ENCODE measurements around the gene ZMPSTE24. TPM values are rescaled to one million over a fixed set of nuclear protein-coding genes. Genes with fewer than 3 reads are reported as not detected.
A peak's percentile ranks its signal among the peaks of the same experiment; 100 is the strongest.

Gene ZMPSTE24
- total RNA-seq, 1 donor from 2014 or later = 25.5 TPM

GRCh38 chr1:40266786-40267535, 8.9 kb downstream of the ZMPSTE24 start:
- TF ChIP-seq POLR2A (IDR thresholded peaks at IDR 0.05) (no peak), POLR2AphosphoS5 (IDR thresholded peaks at IDR 0.05; ENCODE audit: insufficient read depth in 1 of 2, low read depth in 1 of 2) (no peak), CTCF (IDR thresholded peaks at IDR 0.05) (no peak)
- no peak for DNase-seq (ENCODE audit: extremely low spot score in 2 of 2)
- no peaks in the 10 kb centered on the region for H3K27me3 ChIP-seq
- H3K36me3 ChIP-seq = peaks cover 0 to 57% of the 10 kb centered on the region in 2 donors
- H3K4me3 ChIP-seq = no peak overlapping the region
- peaks cover 25% of the 10 kb centered on the region for H3K4me1 ChIP-seq
- no peaks in the 10 kb centered on the region for H3K9me3 ChIP-seq
- H3K27ac ChIP-seq = no peak overlapping the region
- intact Hi-C loops (cut with DNase I) = no loop called here

GRCh38 chr1:40267767-40268187, 9.7 kb downstream of the ZMPSTE24 start:
- peaks cover 16% of the 10 kb centered on the region for H3K4me1 ChIP-seq

GRCh38 chr1:40268211-40268610, 10.2 kb downstream of the ZMPSTE24 start:
- Histone ChIP-seq H3K9me3 (no peaks in the 10 kb centered on the region), H3K27ac (no peak overlapping the region), H3K4me3 (no peak overlapping the region), H3K36me3 (peaks cover 0 to 55% of the 10 kb centered on the region in 2 donors), H3K4me1 (peaks cover 14% of the 10 kb centered on the region), H3K27me3 (no peaks in the 10 kb centered on the region)
- TF ChIP-seq POLR2A (IDR thresholded peaks at IDR 0.05) (no peak), POLR2AphosphoS5 (IDR thresholded peaks at IDR 0.05; ENCODE audit: insufficient read depth in 1 of 2, low read depth in 1 of 2) (no peak), CTCF (IDR thresholded peaks at IDR 0.05) (no peak)
- no peak for DNase-seq (ENCODE audit: extremely low spot score in 2 of 2)
- intact Hi-C loops (cut with DNase I) = no loop called here

More at GRCh38 chr1:40267767-40268187, 9.7 kb downstream of the ZMPSTE24 start:
- no peaks in the 10 kb centered on the region for H3K9me3 ChIP-seq
- H3K36me3 ChIP-seq = peaks cover 0 to 55% of the 10 kb centered on the region in 2 donors
- DNase-seq (ENCODE audit: extremely low spot score in 2 of 2) = no peak
- intact Hi-C loops (cut with DNase I) = no loop called here
- H3K4me3 ChIP-seq = no peak overlapping the region
- H3K27me3 ChIP-seq = no peaks in the 10 kb centered on the region
- no peak overlapping the region for H3K27ac ChIP-seq
- no peak for TF ChIP-seq POLR2A (IDR thresholded peaks at IDR 0.05)
- TF ChIP-seq POLR2AphosphoS5 (IDR thresholded peaks at IDR 0.05; ENCODE audit: insufficient read depth in 1 of 2, low read depth in 1 of 2) = peak in 1 of 2 donors; percentile 47
- no peak for TF ChIP-seq CTCF (IDR thresholded peaks at IDR 0.05)

- H3K4me3 ChIP-seq = no peak overlapping the region
- TF ChIP-seq POLR2AphosphoS5 (IDR thresholded peaks at IDR 0.05; ENCODE audit: insufficient read depth in 1 of 2, low read depth in 1 of 2) = no peak
- TF ChIP-seq CTCF (IDR thresholded peaks at IDR 0.05) = no peak
- H3K4me1 ChIP-seq = peaks cover 4% of the 10 kb centered on the region
- DNase-seq (ENCODE audit: extremely low spot score in 2 of 2) = no peak
- no peaks in the 10 kb centered on the region for H3K9me3 ChIP-seq
- H3K27me3 ChIP-seq = no peaks in the 10 kb centered on the region
- intact Hi-C loops (cut with DNase I) = no loop called here
- no peak overlapping the region for H3K27ac ChIP-seq
- peaks cover 0 to 48% of the 10 kb centered on the region in 2 donors for H3K36me3 ChIP-seq
These were observed 12.3 kb downstream of the ZMPSTE24 start for GRCh38 chr1:40270152-40270834.

Data from vagina (tissue), 2 donors.